ENCODE data around the gene EEF2KMT.

The EEF2KMT gene

GRCh38 chr16:5035909-5036227 is 61.7 kb downstream of the EEF2KMT start:
- DNase-seq, result no peak

Data from CD4-positive, alpha-beta T cell treated with Interleukin-10 for 1 hour (primary cell).